GM19372 (cell line): ENCODE measurements around the gene SMPD2.

Experiments
- ATAC-seq: cut with Tn5 transposase; IDR thresholded peaks from one replicate; pipeline ENCODE4 v1.9.1; 2021; ENCODE audit warnings: mild to moderate bottlenecking, low read depth, moderate library complexity; ENCODE audit not compliant: unreplicated experiment

SMPD2 gene

GRCh38 chr6:109440331-109441068 lies at the start of gene SMPD2, which contains the start of gene PPIL6:
Gene SMPD2, plus strand, starts transcription at chr6:109440724. Its CDS starts 398 bp downstream, at chr6:109441122.
Gene PPIL6, minus strand, starts transcription at chr6:109440628. Its CDS starts 38 bp downstream, at chr6:109440590.
- ATAC-seq = peak; percentile 86

DNA sequence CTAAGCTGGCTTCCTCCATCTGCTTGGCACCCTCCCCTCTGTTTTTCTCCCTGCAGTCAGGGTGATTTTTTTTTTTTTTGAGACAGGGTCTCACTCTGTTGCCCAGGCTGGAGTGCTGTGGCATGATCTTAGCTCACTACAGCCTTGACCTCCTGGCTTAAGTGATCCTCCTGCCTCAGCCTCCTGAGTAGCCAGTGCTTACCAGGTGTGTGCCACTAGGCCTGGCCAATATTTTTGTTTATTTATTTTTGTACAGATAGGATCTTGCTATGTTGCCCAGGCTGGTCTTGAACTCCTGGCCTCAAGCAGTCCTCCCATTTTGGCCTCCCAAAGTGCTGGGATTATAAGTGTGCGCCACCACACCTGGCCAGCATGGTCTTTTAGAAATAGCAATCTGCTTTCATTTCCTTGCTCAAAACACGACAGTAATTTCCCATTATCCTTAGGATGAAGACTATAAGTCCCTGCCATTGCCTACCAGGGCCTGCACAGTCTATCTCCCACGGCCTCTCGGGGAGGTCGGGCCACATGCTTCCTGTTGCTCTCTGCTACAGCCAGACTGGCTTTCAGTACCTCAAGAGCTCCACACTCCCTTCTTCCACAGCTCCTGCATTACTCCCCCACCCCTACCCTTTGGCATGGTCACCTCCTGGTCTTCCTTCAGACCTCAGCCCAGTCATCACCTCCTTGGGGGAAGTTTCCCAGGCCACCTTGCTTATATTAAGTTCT lies 47.2 kb upstream of the SMPD2 start:
- ATAC-seq = no peak

GRCh38 chr6:109393886-109394281 lies 46.6 kb upstream of the SMPD2 start:
- no peak for ATAC-seq

DNA sequence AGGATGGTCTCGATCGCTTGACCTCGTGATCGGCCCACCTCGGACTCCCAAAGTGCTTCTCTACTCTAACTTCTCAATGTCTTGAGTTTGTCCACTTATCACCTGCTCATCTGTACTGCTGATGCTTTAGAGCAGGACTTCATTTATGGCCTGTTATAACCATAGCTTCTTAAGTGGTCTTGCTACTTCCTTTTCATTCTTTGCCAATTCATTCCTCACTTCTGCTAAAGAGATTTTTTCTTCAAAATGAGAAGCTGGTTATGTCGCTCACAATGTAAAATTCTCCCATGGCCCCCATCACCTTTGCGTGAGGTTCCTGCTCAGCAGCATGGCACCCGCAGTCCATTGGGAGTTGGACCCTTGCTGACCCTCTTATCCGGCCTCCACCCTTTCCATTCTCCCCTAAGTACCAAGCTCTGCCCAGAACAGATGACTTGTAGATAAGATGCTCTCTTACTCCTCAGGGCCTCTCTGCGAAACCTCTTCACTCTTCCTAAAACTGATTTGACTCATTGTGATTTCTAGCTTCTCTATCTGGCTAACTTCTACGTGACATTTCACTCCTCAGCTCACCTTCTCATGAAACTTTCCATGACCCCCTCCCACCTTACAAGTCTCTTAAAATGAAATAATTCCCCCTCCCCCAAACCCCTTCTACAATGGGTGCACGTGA lies 44.3 kb upstream of the SMPD2 start:
- ATAC-seq = no peak

DNA sequence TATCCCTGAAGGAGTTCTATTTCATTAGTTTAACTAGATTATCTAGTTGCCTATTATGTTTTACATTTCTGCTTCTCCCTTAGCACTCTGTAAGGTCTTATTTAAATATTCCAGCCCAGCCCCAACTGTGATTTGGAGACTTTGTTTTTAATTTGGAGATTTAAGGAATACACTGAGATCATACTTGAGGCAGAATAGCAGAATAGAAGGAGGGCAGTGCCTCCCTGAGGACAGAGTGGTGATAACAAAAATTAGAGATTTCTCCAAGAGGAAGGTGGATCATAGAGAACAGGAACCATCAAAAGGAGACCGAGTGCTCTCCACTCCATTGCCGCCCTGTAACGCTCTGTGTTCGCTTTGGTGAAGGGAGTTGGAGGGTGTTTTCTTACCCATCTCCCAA lies 43.5 kb upstream of the SMPD2 start:
- no peak for ATAC-seq

- no peak for ATAC-seq
Observed at GRCh38 chr6:109406196-109406595, 34.3 kb upstream of the SMPD2 start.

DNA sequence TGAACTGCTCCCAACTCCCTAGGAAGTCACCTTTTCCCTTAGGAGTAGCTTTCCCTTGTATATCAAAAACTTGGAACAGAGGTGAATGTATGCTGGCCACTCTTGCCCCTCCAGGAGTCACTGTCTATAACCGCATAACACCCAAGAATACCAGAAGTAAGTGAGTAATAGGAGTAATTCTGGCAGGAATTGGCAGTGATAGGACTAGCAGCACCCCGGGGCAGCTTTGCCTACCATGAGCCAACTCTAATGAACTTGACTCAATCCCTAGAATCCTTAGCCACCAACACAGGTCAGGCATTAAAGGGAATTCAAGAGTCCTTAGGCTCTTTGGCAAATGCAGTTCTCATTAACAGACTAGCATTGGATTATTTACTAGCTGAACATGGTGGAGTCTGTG lies 29.5 kb upstream of the SMPD2 start:
- no peak for ATAC-seq

GRCh38 chr6:109417646-109418045 lies 22.9 kb upstream of the SMPD2 start:
- ATAC-seq = no peak

GRCh38 chr6:109420751-109421150 lies 19.8 kb upstream of the SMPD2 start:
- no peak for ATAC-seq

DNA sequence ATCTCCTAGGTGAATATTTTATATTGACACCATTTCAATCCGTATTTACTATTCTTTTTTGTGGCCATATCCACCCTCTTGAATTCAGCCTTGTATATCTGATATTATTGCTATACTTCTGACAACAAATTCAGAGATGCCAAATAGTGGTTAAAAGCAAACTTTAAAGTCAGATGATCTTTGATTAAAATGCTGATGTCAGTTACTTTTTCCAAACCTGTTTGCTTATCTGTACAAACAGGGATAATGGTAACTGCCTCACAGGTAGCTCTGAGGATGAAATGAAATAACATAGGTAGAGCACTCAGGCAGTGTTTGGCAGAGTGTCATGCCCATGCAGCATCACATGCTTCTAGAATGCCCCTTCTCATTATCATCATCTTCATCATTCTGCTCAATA lies 19.3 kb upstream of the SMPD2 start:
- ATAC-seq = no peak

DNA sequence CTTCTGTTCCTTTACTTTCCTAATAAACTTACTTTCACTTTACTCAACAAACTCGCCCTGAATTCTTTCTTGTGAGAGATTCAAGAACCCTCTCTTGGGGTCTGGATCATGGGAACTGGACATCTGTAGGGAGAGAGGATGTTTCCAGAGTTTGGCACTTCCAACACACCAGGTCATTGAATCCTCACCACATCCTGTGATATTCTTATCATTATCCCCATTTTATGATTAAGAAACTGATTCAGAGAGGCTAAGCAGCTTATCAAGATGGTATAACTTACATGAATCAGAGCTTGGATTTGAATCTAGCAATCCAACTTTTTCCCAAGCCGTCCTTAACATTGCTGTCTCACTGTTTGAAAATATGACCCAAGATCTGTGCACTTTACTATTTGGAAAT lies 15.6 kb upstream of the SMPD2 start:
- ATAC-seq = no peak

DNA sequence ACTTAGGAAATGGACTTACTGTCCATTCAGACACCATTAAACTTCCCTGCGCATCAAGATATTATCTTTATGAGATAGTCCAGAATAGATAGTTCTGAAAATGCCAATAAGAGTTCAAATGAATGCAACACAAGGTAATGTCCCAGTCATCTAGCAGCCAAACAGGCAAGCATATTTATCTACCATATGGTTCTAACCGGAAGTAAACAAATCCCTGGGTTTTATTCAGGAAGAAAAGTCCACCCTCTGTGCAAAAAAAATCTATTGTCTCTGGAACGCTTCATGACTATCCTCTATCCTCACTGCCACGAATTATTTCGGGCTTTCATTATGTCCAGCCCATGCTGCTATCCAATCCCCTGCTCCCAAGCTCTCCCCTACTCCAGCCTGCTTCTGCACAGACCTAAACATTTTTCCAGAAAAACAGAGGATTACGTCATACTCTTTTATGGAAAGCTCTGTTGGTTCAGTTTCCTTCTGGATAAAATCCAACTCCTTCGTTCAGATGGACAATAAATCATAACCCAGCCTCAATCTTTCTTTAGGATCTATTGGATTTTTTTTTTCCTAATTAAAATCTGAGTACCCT lies 11.5 kb upstream of the SMPD2 start:
- ATAC-seq = no peak

GRCh38 chr6:109429496-109429895 lies 11.0 kb upstream of the SMPD2 start:
- ATAC-seq = no peak

DNA sequence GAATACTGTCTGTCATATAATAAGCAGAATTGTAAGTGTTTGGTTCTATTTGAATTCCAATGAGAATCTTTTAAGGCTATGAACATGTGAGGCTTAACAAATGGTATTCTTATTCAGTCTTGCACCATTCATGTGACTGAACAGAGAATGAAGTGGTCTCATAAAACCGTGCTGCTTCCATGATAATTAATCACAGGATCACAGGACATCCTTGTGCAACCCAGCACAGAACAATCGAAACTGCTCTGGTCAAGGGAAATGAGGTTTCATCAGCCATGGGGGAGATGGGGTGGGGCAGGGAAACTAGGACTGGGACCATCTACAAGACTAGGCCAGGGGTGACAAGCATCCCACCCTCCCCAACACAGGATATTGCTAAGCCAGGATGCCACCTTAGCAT lies 6.1 kb upstream of the SMPD2 start:
- no peak for ATAC-seq

DNA sequence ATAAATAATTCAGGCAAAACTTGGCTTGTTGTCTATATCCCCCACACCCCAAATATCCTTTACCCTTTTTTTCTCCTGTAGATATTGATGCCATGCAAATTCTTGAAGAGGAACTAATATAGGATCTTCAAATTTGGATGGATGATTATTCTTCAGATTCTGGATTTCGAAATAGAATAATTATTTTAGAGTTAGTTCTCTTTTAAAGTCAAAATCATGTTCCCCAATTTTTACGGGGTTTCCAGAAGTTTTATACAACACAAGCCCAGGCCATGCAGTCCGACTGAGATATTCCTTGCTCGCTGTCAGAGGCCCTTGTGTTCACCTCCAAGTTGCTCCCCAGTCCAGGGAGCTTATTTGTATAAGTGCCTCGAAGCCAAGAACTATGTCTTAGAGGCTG lies 4.5 kb upstream of the SMPD2 start:
- no peak for ATAC-seq

GRCh38 chr6:109441069-109441816 lies 719 bp downstream of the SMPD2 start:
- ATAC-seq = peak; percentile 14

DNA sequence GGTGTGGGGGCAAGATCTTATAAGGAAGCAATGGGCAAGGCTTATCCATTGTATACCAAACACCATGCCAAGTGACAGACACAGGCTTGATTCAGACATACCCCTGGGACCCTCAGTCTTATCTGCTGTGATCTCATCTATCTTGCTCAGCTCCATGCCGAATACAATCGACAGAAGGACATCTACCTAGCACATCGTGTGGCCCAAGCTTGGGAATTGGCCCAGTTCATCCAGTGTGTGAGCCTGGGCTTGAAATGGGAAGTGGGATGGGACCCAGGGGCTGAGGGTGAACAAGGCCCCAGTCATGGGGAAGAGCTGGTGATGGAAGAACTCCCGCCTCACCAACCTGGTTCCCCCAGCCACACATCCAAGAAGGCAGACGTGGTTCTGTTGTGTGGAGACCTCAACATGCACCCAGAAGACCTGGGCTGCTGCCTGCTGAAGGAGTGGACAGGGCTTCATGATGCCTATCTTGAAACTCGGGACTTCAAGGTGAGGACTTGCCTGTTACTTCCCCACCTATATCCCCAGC lies 1.9 kb downstream of the SMPD2 start:
- ATAC-seq = no peak

- ATAC-seq = no peak
Observed at GRCh38 chr6:109443425-109443950, 3.0 kb downstream of the SMPD2 start.

GRCh38 chr6:109445382-109445781 lies 4.9 kb downstream of the SMPD2 start:
- ATAC-seq = no peak

DNA sequence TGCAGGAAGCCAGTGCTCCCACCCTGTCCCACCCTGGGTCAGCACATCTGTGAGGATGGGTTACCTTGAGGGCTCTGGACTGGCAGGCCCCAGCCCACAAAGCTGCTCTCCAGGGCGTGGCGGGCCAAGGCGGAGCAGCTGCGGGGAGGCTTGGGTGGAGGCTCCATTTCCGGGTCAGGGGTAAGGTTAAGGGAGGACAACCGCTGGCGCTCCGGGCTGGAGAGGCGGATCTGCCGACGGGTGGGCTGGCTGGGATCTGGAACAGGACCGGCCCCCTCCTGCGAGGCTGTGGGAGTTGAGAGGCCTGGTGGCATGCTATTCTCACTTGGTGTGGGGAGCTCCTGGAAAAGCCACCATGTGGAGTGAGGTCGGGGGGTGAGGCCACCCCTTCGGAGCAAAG lies 5.5 kb downstream of the SMPD2 start:
- no peak for ATAC-seq
